Natural killer cell treated with Interleukin-12 subunit alpha and Interleukin-12 subunit beta and Interleukin-15 and Interleukin-18, amount 100 ng/mL, for 72 hours (primary cell): ENCODE measurements around the gene FANCE. TPM values are rescaled to one million over a fixed set of nuclear protein-coding genes. Genes with fewer than 3 reads are reported as not detected.

ENCODE experiments used
- ATAC-seq, 2 donors: fragments of 150-1000 bp; cut with Tn5 transposase in 1 of 2; sonication (Bioruptor Pico), chemical (Tn5 transposase) in 1 of 2; 2 replicates each; pipeline ENCODE4 v1.10.0; 2021
- DNase-seq: peaks from one replicate; pipeline ENCODE4 v3.0.0; 2022; ENCODE audit warnings: low spot score
- H3K27ac Mint-ChIP-seq, 2 donors: 1 replicate in 1 of 2; 2 replicates in 1 of 2; pipeline ENCODE4 v1.8.0; 2022; ENCODE audit warnings: mixed read lengths in 2 of 2, mild to moderate bottlenecking in 1 of 2, moderate library complexity in 1 of 2
- H3K27me3 Mint-ChIP-seq, 2 donors: 1 replicate in 1 of 2; 2 replicates in 1 of 2; pipeline ENCODE4 v1.8.0; 2022; ENCODE audit warnings: mixed read lengths in 2 of 2
- H3K36me3 Mint-ChIP-seq: one replicate; pipeline ENCODE4 v1.8.0; 2022; ENCODE audit warnings: mixed read lengths
- H3K4me1 Mint-ChIP-seq, 2 donors: 1 replicate in 1 of 2; 2 replicates in 1 of 2; pipeline ENCODE4 v1.8.0; 2022; ENCODE audit warnings: low read depth in 2 of 2, mixed read lengths in 2 of 2, mild to moderate bottlenecking in 1 of 2
- H3K4me3 Mint-ChIP-seq: one replicate; pipeline ENCODE4 v1.8.0; 2022; ENCODE audit warnings: mixed read lengths
- H3K9me3 Mint-ChIP-seq: 2 replicates; pipeline ENCODE4 v1.8.0; 2022; ENCODE audit warnings: mixed read lengths
- total RNA-seq, 2 donors: library from RNA; stranded (reverse); gene quantifications; one replicate each; pipeline ENCODE4 v1.2.3, GENCODE V29; 2022

The FANCE gene
- total RNA-seq, 2 donors from 2014 or later, result 10.4 to 27.3 TPM

- ATAC-seq, result peak; percentile 8 to 37
- Mint-ChIP-seq H3K4me3 (no peak overlapping the region), H3K9me3 (no peaks in the 10 kb centered on the region), H3K4me1 (peaks cover 1 to 4% of the 10 kb centered on the region in 2 donors), H3K27ac (no peak overlapping the region), H3K27me3 (no peaks in the 10 kb centered on the region), H3K36me3 (peaks cover 5% of the 10 kb centered on the region)
- DNase-seq, result no peak
Observed at GRCh38 chr6:35476004-35476403, 23.9 kb downstream of the FANCE start.

GRCh38 chr6:35477028-35477427 lies 24.9 kb downstream of the FANCE start:
- Mint-ChIP-seq H3K27ac (no peak overlapping the region), H3K4me1 (peaks cover 3% of the 10 kb centered on the region in 2 donors), H3K27me3 (no peaks in the 10 kb centered on the region), H3K36me3 (peaks cover 4% of the 10 kb centered on the region), H3K4me3 (no peak overlapping the region), H3K9me3 (no peaks in the 10 kb centered on the region)
- no peak for ATAC-seq
- DNase-seq, result no peak

GRCh38 chr6:35477551-35478179 lies 25.5 kb downstream of the FANCE start:
- Mint-ChIP-seq H3K27me3 (no peaks in the 10 kb centered on the region), H3K36me3 (no peaks in the 10 kb centered on the region), H3K27ac (no peak overlapping the region), H3K4me3 (no peak overlapping the region), H3K4me1 (peaks cover 0 to 3% of the 10 kb centered on the region in 2 donors), H3K9me3 (no peaks in the 10 kb centered on the region)
- DNase-seq, result no peak
- ATAC-seq, result no peak

GRCh38 chr6:35478259-35478658 lies 26.1 kb downstream of the FANCE start:
- Mint-ChIP-seq H3K9me3 (no peaks in the 10 kb centered on the region), H3K27me3 (no peaks in the 10 kb centered on the region), H3K27ac (no peak overlapping the region), H3K36me3 (no peaks in the 10 kb centered on the region), H3K4me3 (no peak overlapping the region), H3K4me1 (peaks cover 0 to 3% of the 10 kb centered on the region in 2 donors)
- no peak for DNase-seq
- no peak for ATAC-seq

GRCh38 chr6:35480176-35480575 lies 28.0 kb downstream of the FANCE start:
- Mint-ChIP-seq H3K4me1 (peaks cover 0 to 5% of the 10 kb centered on the region in 2 donors), H3K4me3 (no peak overlapping the region), H3K9me3 (no peaks in the 10 kb centered on the region), H3K27ac (no peak overlapping the region), H3K36me3 (no peaks in the 10 kb centered on the region), H3K27me3 (no peaks in the 10 kb centered on the region)
- ATAC-seq (no peak), DNase-seq (no peak)

- Mint-ChIP-seq H3K27me3 (no peaks in the 10 kb centered on the region), H3K27ac (no peak overlapping the region)
Observed at GRCh38 chr6:35481226-35481625, 29.1 kb downstream of the FANCE start.

GRCh38 chr6:35483062-35483461 lies 30.9 kb downstream of the FANCE start:
- no peaks in the 10 kb centered on the region for H3K36me3 Mint-ChIP-seq
- no peaks in the 10 kb centered on the region for H3K27me3 Mint-ChIP-seq

More at GRCh38 chr6:35481226-35481625, 29.1 kb downstream of the FANCE start:
- H3K36me3 Mint-ChIP-seq, result no peaks in the 10 kb centered on the region
- no peaks in the 10 kb centered on the region for H3K9me3 Mint-ChIP-seq
- no peak overlapping the region for H3K4me3 Mint-ChIP-seq
- peaks cover 0 to 5% of the 10 kb centered on the region in 2 donors for H3K4me1 Mint-ChIP-seq
- no peak for DNase-seq
- ATAC-seq, result no peak

GRCh38 chr6:35483490-35483889 lies 31.4 kb downstream of the FANCE start:
- Mint-ChIP-seq H3K27me3 (no peaks in the 10 kb centered on the region), H3K4me1 (peaks cover 8 to 13% of the 10 kb centered on the region in 2 donors), H3K27ac (peak overlapping the region in 1 of 2 donors; percentile 63), H3K36me3 (no peaks in the 10 kb centered on the region), H3K9me3 (no peaks in the 10 kb centered on the region), H3K4me3 (no peak overlapping the region)
- no peak for DNase-seq
- peak in 1 of 2 donors; percentile 3 for ATAC-seq

More at GRCh38 chr6:35483062-35483461, 30.9 kb downstream of the FANCE start:
- Mint-ChIP-seq H3K9me3 (no peaks in the 10 kb centered on the region), H3K27ac (no peak overlapping the region), H3K4me1 (peaks cover 6 to 10% of the 10 kb centered on the region in 2 donors), H3K4me3 (no peak overlapping the region)
- no peak for DNase-seq
- ATAC-seq, result peak in 1 of 2 donors; percentile 1

GRCh38 chr6:35483893-35484645 lies 31.9 kb downstream of the FANCE start:
- Mint-ChIP-seq H3K27me3 (no peaks in the 10 kb centered on the region), H3K4me1 (peaks cover 8 to 13% of the 10 kb centered on the region in 2 donors), H3K4me3 (no peak overlapping the region), H3K9me3 (no peaks in the 10 kb centered on the region), H3K27ac (peak overlapping the region in 1 of 2 donors; percentile 63), H3K36me3 (no peaks in the 10 kb centered on the region)
- ATAC-seq, result no peak
- DNase-seq, result no peak

GRCh38 chr6:35484921-35485392 lies 32.8 kb downstream of the FANCE start:
- H3K4me1 Mint-ChIP-seq, result peaks cover 8 to 13% of the 10 kb centered on the region in 2 donors
- no peak for ATAC-seq

GRCh38 chr6:35485402-35485877 lies 33.3 kb downstream of the FANCE start:
- H3K4me3 Mint-ChIP-seq, result no peak overlapping the region
- H3K9me3 Mint-ChIP-seq, result no peaks in the 10 kb centered on the region
- ATAC-seq (no peak), DNase-seq (no peak)
- H3K36me3 Mint-ChIP-seq, result no peaks in the 10 kb centered on the region
- H3K27ac Mint-ChIP-seq, result no peak overlapping the region
- no peaks in the 10 kb centered on the region for H3K27me3 Mint-ChIP-seq
- H3K4me1 Mint-ChIP-seq, result peaks cover 8 to 13% of the 10 kb centered on the region in 2 donors

More at GRCh38 chr6:35484921-35485392, 32.8 kb downstream of the FANCE start:
- Mint-ChIP-seq H3K27ac (no peak overlapping the region), H3K36me3 (no peaks in the 10 kb centered on the region), H3K4me3 (no peak overlapping the region), H3K9me3 (no peaks in the 10 kb centered on the region), H3K27me3 (no peaks in the 10 kb centered on the region)
- no peak for DNase-seq

- H3K27me3 Mint-ChIP-seq, result peaks cover 4 to 5% of the 10 kb centered on the region in 2 donors
- H3K9me3 Mint-ChIP-seq, result no peaks in the 10 kb centered on the region
- no peak overlapping the region for H3K4me3 Mint-ChIP-seq
- H3K4me1 Mint-ChIP-seq, result peaks cover 8 to 14% of the 10 kb centered on the region in 2 donors
- no peak for DNase-seq
- no peak for ATAC-seq
- no peak overlapping the region for H3K27ac Mint-ChIP-seq
- no peaks in the 10 kb centered on the region for H3K36me3 Mint-ChIP-seq
Observed at GRCh38 chr6:35486005-35486925, 34.1 kb downstream of the FANCE start.
